ENCODE measurements around the gene ZCCHC10.

- TF ChIP-seq EZH2phosphoT487 (IDR thresholded peaks at IDR 0.05; ENCODE audit: borderline replicate concordance, low read length) (no peak), CTCF (IDR thresholded peaks at IDR 0.05; ENCODE audit: low read depth, low read length, poor library complexity, severe bottlenecking) (no peak)
These were observed at the start of gene ZCCHC10 for GRCh38 chr5:133025804-133026663.

Data from DOHH2 (cell line).